HEK293 (cell line): ENCODE measurements around the gene ANO6.

Experiments
- GLIS1 ChIP-seq: fragments of 450-650 bp; formaldehyde crosslinking; IDR thresholded peaks from 2 replicates; pipeline ENCODE4 v1.5.1; 2016; ENCODE audit warnings: missing biosample characterization, missing genetic modification characterization
- IKZF3 ChIP-seq: fragments of 450-650 bp; IDR thresholded peaks from 2 replicates; pipeline ENCODE4 v1.5.0; 2018; ENCODE audit warnings: missing biosample characterization, mild to moderate bottlenecking, missing genetic modification characterization, moderate library complexity
- MEIS1 ChIP-seq: sonication (generic); formaldehyde crosslinking; IDR thresholded peaks from 2 replicates; pipeline ENCODE4 v1.8.1; 2022; ENCODE audit warnings: missing genetic modification reagents, mild to moderate bottlenecking, borderline replicate concordance
- YY1 ChIP-seq: fragments of 450-650 bp; formaldehyde crosslinking; IDR thresholded peaks from 2 replicates; pipeline ENCODE4 v1.5.1; 2018; ENCODE audit warnings: missing biosample characterization, missing genetic modification characterization
- ZFP3 ChIP-seq: fragments of 450-650 bp; formaldehyde crosslinking; IDR thresholded peaks from 2 replicates; pipeline ENCODE4 v1.5.1; 2016; ENCODE audit warnings: low read depth, missing biosample characterization, missing genetic modification characterization
- ZNF248 ChIP-seq: fragments of 450-650 bp; formaldehyde crosslinking; IDR thresholded peaks from 2 replicates; pipeline ENCODE4 v1.5.1; 2017; ENCODE audit warnings: missing biosample characterization, missing genetic modification characterization
- ZNF350 ChIP-seq: fragments of 450-650 bp; formaldehyde crosslinking; IDR thresholded peaks from 2 replicates; pipeline ENCODE4 v1.5.0; 2017; ENCODE audit warnings: missing biosample characterization, mild to moderate bottlenecking, missing genetic modification characterization
- ZNF48 ChIP-seq: fragments of 450-650 bp; formaldehyde crosslinking; IDR thresholded peaks from 2 replicates; pipeline ENCODE4 v1.5.1; 2016; ENCODE audit warnings: missing biosample characterization, missing genetic modification characterization
- ZNF530 ChIP-seq: fragments of 450-650 bp; formaldehyde crosslinking; IDR thresholded peaks from 2 replicates; pipeline ENCODE4 v1.5.1; 2016; ENCODE audit warnings: low read depth, missing biosample characterization, missing genetic modification characterization
- ZNF549 ChIP-seq: fragments of 450-650 bp; IDR thresholded peaks from 2 replicates; pipeline ENCODE4 v1.5.1; 2018; ENCODE audit warnings: missing biosample characterization, missing genetic modification characterization, mild to moderate bottlenecking, inconsistent platforms, moderate library complexity
- ZNF600 ChIP-seq: fragments of 450-650 bp; formaldehyde crosslinking; IDR thresholded peaks from 2 replicates; pipeline ENCODE4 v1.5.1; 2016; ENCODE audit warnings: missing biosample characterization, missing genetic modification characterization
- ZNF610 ChIP-seq: fragments of 450-650 bp; formaldehyde crosslinking; IDR thresholded peaks from 2 replicates; pipeline ENCODE4 v1.5.1; 2016; ENCODE audit warnings: missing biosample characterization, missing genetic modification characterization, borderline replicate concordance
- ZNF660 ChIP-seq: fragments of 450-650 bp; IDR thresholded peaks from 2 replicates; pipeline ENCODE4 v1.5.1; 2018; ENCODE audit warnings: missing biosample characterization, mild to moderate bottlenecking, missing genetic modification characterization
- TF ChIP-seq, protein P1 (sequence below): fragments of 450-650 bp; formaldehyde crosslinking; IDR thresholded peaks from 2 replicates; pipeline ENCODE4 v1.5.1; 2016; ENCODE audit warnings: missing biosample characterization, missing genetic modification characterization
- TF ChIP-seq, protein P2 (sequence below): fragments of 450-650 bp; IDR thresholded peaks from 2 replicates; pipeline ENCODE4 v1.5.1; 2018; ENCODE audit warnings: missing biosample characterization, mild to moderate bottlenecking, missing genetic modification characterization
- TF ChIP-seq, protein P3 (sequence below): fragments of 450-650 bp; formaldehyde crosslinking; IDR thresholded peaks from 2 replicates; pipeline ENCODE4 v1.5.1; 2016; ENCODE audit warnings: missing biosample characterization, missing genetic modification characterization
- TF ChIP-seq, protein P4 (sequence below): fragments of 450-650 bp; formaldehyde crosslinking; IDR thresholded peaks from 2 replicates; pipeline ENCODE4 v1.5.1; 2016; ENCODE audit warnings: missing biosample characterization, missing genetic modification characterization
- TF ChIP-seq, protein P5 (sequence below): fragments of 450-650 bp; formaldehyde crosslinking; IDR thresholded peaks from 2 replicates; pipeline ENCODE4 v1.5.1; 2016; ENCODE audit warnings: missing biosample characterization, missing genetic modification characterization
- TF ChIP-seq, protein P6 (sequence below): fragments of 450-650 bp; formaldehyde crosslinking; IDR thresholded peaks from 2 replicates; pipeline ENCODE4 v1.5.1; 2017; ENCODE audit warnings: missing biosample characterization, missing genetic modification characterization

Gene ANO6

DNA sequence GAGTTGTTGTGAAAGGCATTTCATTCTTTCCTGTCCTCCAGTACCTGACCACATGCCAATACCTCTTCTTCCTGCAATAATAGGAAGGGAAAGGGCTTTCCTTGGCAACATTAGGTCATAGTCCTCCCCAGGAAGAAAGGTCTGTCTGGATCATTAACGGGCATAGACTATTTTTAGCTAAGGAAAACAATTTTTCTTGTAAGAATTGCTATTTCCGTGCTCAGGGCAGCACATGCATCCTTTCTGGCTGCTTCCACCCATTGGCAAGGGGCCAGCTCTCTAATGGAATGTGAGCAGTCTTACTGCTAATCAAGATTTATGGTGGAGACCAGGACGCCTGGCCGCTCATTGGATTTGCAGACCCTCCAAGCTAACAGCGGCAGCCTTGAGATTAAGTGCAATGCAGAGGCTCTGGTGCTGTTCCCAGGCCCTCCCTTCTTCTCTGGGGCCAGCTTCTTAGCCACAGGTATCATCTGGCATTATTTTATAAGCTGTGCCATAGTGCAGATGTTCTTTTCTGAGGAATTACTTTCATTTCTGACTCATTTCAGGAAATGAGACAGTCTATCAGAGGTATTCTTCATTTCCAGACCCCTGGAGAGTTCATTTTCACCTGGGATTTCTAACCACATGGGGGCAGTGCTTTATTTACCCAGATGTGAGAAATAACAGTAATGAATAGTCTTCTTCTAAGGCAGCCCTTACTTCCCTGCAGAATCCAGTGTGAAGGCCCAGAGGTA is 52.9 kb downstream of the ANO6 start (continued):
- TF ChIP-seq, protein P1, sequence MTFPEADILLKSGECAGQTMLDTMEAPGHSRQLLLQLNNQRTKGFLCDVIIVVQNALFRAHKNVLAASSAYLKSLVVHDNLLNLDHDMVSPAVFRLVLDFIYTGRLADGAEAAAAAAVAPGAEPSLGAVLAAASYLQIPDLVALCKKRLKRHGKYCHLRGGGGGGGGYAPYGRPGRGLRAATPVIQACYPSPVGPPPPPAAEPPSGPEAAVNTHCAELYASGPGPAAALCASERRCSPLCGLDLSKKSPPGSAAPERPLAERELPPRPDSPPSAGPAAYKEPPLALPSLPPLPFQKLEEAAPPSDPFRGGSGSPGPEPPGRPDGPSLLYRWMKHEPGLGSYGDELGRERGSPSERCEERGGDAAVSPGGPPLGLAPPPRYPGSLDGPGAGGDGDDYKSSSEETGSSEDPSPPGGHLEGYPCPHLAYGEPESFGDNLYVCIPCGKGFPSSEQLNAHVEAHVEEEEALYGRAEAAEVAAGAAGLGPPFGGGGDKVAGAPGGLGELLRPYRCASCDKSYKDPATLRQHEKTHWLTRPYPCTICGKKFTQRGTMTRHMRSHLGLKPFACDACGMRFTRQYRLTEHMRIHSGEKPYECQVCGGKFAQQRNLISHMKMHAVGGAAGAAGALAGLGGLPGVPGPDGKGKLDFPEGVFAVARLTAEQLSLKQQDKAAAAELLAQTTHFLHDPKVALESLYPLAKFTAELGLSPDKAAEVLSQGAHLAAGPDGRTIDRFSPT (tag by site-specific recombination), result 0 out of 2 replicates have a peak, but pooled peaks have one; percentile 24
- TF ChIP-seq ZNF549 (tag by site-specific recombination) (0 out of 2 replicates have a peak, but pooled peaks have one; percentile 25), ZNF530 (tag by site-specific recombination) (0 out of 2 replicates have a peak, but pooled peaks have one; percentile 64), ZNF350 (tag by site-specific recombination) (no peak), ZNF610 (tag by site-specific recombination) (0 out of 2 replicates have a peak, but pooled peaks have one; percentile 64), ZNF600 (tag by site-specific recombination) (0 out of 2 replicates have a peak, but pooled peaks have one; percentile 14), GLIS1 (tag by site-specific recombination) (0 out of 2 replicates have a peak, but pooled peaks have one; percentile 25), YY1 (tag by site-specific recombination) (no peak), IKZF3 (tag by site-specific recombination) (no peak), ZNF660 (tag by site-specific recombination) (peak; percentile 96), ZFP3 (tag by site-specific recombination) (no peak), ZNF248 (tag by site-specific recombination) (no peak), ZNF48 (tag by site-specific recombination) (no peak), MEIS1 (CRISPR knock-in tag) (peak; percentile 83; the same call in 1 of the 2 replicates)
- TF ChIP-seq, protein P2, sequence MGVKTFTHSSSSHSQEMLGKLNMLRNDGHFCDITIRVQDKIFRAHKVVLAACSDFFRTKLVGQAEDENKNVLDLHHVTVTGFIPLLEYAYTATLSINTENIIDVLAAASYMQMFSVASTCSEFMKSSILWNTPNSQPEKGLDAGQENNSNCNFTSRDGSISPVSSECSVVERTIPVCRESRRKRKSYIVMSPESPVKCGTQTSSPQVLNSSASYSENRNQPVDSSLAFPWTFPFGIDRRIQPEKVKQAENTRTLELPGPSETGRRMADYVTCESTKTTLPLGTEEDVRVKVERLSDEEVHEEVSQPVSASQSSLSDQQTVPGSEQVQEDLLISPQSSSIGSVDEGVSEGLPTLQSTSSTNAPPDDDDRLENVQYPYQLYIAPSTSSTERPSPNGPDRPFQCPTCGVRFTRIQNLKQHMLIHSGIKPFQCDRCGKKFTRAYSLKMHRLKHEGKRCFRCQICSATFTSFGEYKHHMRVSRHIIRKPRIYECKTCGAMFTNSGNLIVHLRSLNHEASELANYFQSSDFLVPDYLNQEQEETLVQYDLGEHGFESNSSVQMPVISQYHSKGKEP, result peak; percentile 52; the same call in 1 of the 2 replicates
- TF ChIP-seq, protein P3, sequence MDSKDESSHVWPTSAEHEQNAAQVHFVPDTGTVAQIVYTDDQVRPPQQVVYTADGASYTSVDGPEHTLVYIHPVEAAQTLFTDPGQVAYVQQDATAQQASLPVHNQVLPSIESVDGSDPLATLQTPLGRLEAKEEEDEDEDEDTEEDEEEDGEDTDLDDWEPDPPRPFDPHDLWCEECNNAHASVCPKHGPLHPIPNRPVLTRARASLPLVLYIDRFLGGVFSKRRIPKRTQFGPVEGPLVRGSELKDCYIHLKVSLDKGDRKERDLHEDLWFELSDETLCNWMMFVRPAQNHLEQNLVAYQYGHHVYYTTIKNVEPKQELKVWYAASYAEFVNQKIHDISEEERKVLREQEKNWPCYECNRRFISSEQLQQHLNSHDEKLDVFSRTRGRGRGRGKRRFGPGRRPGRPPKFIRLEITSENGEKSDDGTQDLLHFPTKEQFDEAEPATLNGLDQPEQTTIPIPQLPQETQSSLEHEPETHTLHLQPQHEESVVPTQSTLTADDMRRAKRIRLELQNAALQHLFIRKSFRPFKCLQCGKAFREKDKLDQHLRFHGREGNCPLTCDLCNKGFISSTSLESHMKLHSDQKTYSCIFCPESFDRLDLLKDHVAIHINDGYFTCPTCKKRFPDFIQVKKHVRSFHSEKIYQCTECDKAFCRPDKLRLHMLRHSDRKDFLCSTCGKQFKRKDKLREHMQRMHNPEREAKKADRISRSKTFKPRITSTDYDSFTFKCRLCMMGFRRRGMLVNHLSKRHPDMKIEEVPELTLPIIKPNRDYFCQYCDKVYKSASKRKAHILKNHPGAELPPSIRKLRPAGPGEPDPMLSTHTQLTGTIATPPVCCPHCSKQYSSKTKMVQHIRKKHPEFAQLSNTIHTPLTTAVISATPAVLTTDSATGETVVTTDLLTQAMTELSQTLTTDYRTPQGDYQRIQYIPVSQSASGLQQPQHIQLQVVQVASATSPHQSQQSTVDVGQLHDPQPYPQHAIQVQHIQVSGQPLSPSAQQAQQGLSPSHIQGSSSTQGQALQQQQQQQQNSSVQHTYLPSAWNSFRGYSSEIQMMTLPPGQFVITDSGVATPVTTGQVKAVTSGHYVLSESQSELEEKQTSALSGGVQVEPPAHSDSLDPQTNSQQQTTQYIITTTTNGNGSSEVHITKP (tag by site-specific recombination), result no peak
- TF ChIP-seq, protein P4, sequence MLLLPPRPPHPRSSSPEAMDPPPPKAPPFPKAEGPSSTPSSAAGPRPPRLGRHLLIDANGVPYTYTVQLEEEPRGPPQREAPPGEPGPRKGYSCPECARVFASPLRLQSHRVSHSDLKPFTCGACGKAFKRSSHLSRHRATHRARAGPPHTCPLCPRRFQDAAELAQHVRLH (tag by site-specific recombination), result no peak
- TF ChIP-seq, protein P5, sequence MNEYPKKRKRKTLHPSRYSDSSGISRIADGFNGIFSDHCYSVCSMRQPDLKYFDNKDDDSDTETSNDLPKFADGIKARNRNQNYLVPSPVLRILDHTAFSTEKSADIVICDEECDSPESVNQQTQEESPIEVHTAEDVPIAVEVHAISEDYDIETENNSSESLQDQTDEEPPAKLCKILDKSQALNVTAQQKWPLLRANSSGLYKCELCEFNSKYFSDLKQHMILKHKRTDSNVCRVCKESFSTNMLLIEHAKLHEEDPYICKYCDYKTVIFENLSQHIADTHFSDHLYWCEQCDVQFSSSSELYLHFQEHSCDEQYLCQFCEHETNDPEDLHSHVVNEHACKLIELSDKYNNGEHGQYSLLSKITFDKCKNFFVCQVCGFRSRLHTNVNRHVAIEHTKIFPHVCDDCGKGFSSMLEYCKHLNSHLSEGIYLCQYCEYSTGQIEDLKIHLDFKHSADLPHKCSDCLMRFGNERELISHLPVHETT (tag by site-specific recombination), result no peak
- TF ChIP-seq, protein P6, sequence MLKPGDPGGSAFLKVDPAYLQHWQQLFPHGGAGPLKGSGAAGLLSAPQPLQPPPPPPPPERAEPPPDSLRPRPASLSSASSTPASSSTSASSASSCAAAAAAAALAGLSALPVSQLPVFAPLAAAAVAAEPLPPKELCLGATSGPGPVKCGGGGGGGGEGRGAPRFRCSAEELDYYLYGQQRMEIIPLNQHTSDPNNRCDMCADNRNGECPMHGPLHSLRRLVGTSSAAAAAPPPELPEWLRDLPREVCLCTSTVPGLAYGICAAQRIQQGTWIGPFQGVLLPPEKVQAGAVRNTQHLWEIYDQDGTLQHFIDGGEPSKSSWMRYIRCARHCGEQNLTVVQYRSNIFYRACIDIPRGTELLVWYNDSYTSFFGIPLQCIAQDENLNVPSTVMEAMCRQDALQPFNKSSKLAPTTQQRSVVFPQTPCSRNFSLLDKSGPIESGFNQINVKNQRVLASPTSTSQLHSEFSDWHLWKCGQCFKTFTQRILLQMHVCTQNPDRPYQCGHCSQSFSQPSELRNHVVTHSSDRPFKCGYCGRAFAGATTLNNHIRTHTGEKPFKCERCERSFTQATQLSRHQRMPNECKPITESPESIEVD (tag by site-specific recombination), result peak; percentile 54; the same call in 1 of the 2 replicates
